WI38 (cell line): Measurements from ENCODE around the gene SLAMF6.

Source experiments
- H3K4me3 ChIP-seq: 2 replicates; pipeline ENCODE4 v1.5.1; 2011; ENCODE audit warnings: low read depth, mild to moderate bottlenecking, control low read depth, low read length
- TF ChIP-seq, protein P1 (sequence below): IDR thresholded peaks from 2 replicates; pipeline ENCODE4 v1.5.1; 2012; ENCODE audit warnings: low read depth, mild to moderate bottlenecking, control low read depth, low read length

SLAMF6 gene

DNA sequence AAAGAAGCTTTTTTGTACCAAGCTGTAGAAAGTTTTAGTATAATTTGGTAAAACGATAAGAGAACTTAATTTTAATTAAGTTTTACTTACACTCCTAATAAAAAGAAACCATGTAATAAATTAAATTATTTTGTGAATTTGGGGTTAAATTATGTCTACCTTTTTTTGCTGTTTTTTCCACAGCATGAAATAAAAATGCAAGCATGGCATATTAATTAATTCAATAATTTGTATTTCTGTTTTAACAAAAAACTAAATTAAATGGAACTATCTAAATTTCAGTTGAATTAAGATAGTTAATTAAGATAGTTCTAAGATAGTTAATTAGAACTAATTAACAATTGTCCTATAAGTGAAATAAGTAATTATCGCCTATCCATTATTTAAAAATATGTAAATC lies 83.3 kb downstream of the SLAMF6 start:
- TF ChIP-seq, protein P1, sequence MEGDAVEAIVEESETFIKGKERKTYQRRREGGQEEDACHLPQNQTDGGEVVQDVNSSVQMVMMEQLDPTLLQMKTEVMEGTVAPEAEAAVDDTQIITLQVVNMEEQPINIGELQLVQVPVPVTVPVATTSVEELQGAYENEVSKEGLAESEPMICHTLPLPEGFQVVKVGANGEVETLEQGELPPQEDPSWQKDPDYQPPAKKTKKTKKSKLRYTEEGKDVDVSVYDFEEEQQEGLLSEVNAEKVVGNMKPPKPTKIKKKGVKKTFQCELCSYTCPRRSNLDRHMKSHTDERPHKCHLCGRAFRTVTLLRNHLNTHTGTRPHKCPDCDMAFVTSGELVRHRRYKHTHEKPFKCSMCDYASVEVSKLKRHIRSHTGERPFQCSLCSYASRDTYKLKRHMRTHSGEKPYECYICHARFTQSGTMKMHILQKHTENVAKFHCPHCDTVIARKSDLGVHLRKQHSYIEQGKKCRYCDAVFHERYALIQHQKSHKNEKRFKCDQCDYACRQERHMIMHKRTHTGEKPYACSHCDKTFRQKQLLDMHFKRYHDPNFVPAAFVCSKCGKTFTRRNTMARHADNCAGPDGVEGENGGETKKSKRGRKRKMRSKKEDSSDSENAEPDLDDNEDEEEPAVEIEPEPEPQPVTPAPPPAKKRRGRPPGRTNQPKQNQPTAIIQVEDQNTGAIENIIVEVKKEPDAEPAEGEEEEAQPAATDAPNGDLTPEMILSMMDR = no peak
- H3K4me3 ChIP-seq = no peak overlapping the region

DNA sequence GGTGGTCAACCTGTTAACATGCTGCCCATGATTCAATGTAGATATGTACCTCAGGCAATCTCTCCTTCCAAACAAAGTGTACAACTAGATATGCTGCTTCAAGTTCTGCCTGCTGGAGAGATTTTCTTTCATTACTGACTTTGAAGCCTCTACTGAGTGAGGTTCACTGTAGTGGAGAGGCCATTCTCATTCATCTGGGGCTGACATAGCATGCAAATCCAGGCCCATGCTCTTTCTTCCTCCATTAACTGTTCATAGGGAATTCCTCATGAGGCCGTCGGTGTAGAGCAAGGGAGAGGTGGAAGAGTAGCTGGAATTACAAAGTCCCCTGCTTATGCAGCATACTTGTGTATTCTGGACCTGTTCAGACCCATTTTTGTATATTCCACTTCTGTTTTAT lies 84.1 kb downstream of the SLAMF6 start:
- TF ChIP-seq, protein P1 = no peak
- no peak overlapping the region for H3K4me3 ChIP-seq

DNA sequence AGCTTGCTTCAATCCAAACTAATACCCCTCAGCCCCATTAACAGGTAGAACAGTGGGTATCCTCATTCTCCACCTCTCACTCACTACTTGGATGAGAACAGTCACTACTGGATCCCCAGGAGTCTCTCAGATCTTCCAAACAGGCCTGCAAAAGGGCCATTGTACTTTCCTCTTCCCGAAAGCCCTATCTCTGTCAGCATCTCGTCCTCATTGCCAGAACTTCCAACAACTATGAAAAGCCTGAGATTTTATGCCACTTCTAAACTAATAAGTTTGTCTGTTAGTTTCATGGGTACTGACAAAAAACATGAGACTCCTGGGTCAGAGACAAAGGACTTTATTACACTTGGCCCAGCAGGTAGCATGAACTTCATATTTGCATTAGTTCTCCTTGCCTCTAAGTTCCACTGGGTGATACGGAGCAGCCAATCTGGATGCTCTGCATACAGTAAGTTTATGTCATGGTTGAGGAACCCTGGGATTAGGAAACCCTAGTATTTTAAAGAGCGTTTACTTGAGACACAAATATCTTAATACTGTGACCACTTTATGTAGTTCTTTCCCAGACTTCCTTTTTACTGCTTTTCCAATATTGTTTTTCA lies 84.6 kb downstream of the SLAMF6 start:
- H3K4me3 ChIP-seq = peak overlapping the region; percentile 42
- TF ChIP-seq, protein P1 = no peak

DNA sequence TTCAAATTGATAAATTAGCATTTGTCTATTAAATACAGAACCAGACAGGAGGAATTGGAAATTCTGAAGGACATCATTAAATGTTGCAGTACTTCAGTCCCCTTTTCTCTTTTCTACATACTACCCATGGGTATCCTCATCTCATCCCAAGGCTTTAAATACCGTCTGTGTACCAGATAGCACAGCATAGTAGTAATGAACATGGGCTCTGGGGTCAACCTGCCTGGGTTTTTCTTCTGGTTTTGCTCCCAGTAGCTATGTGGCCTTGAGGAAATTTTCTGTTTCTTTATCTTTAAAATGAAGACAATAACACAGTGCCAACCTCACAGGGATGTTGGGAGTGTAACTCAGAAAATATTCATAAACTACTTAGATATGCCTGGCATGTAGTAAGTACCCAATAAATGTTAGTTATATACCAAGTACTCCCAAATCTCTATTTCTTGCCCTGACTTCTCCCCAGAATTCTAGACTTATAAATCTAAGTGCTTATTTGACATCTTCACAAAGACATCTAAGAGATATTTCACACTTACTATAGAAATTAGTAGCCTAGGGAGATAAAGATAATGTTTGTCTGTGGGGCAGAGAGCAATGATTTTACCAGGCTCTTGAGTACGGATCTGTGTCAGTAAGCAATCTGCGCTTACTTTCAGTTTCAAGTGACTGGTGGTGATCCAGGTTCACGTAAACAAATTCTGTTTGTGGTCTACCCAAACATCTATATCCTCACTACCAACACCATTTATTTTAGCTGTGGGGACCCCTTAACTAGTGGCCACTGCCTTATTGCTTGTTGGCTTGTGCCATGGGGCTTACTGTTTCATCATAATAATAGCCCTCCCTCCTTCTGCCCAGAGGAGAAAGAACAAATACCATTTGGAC lies 85.4 kb downstream of the SLAMF6 start:
- TF ChIP-seq, protein P1 = no peak

DNA sequence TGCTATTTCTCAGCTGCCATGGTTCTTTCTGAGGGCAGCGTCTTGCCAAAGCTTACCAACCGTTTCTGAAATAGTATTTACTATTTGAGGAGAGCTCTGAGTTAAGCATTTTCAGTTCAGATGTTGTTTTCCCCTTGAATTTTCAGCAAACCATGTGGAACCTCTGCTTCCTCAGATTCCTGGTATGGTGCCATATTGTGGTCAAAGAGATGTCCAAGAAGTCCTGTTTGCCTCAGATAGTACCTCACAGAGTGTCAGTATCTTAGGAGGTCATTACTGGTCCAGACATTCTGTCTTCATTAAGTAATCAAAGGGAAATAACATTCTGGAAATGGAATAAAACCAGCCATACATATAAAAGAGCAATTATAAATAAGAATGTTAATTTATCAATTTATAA lies 86.1 kb downstream of the SLAMF6 start:
- TF ChIP-seq, protein P1 = no peak
- no peak overlapping the region for H3K4me3 ChIP-seq

More for the DNA sequence above, 85.4 kb downstream of the SLAMF6 start:
- peak overlapping the region; percentile 42 for H3K4me3 ChIP-seq
